Stimulated activated CD8-positive, alpha-beta memory T cell treated with anti-CD3 and anti-CD28 coated beads, Interleukin-15, amount 100 ng/mL, for 4 hours (primary cell): ENCODE data around the gene PRKN.

Experiments used
- DNase-seq, 2 donors: peaks; one replicate each; pipeline ENCODE4 v3.0.0-alpha.2; 2020; ENCODE audit warnings: low read depth in 2 of 2

The PRKN gene

GRCh38 chr6:161963634-161964234 is 763.8 kb downstream of the PRKN start:
- DNase-seq, result no peak

GRCh38 chr6:161963181-161963580 is 764.4 kb downstream of the PRKN start:
- no peak for DNase-seq

GRCh38 chr6:161961796-161962195 is 765.8 kb downstream of the PRKN start:
- no peak for DNase-seq

- no peak for DNase-seq
Observed at GRCh38 chr6:161961046-161961445, 766.5 kb downstream of the PRKN start.

GRCh38 chr6:161959072-161959471 is 768.5 kb downstream of the PRKN start:
- DNase-seq, result no peak

DNA sequence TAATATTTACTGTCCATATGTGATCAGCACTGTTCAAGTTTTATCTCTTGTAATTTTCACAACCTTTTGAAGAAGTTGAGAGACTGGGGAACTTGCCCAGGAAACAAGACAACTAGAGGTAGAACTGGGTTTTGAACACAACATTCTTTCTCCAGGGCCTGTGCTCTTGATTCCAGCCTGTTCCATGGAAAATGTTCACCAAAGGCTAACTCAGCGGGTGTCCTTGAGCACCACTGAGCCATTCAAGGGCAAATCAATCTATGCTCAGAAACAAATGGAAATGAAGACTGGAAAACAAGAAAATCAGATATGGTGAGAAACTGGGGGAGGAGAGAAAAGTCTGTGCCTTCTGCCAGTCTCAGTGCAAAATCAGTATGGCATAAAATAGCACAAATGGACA is 771.5 kb downstream of the PRKN start:
- DNase-seq, result no peak

DNA sequence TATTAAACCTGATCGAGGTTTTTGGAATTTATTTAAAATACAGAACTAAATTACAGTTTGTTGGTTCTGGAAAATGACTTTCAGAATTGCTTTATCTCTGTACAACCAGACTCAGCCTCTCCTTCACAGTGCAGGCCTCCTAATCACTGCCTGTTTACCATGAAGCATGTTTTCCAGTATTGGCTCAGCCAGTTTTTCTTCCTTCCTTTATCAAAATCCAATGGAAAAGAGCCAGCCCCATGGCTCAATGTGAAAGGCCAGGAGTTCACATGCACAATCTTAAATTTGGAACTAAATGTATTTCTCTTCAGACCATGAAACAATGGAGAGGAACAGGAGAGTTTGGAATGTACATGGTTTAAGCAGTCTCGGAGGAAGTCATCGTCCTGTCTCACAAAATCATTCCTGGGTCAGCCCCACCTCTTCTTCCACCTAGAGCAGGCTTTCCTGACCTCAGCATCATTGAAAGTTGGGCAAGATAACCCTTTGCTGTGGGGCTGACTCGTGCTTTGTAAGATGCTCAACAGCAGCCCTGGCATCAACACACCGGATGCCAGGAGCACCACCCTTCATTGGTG is 772.8 kb downstream of the PRKN start:
- DNase-seq, result no peak

- no peak for DNase-seq
Observed at GRCh38 chr6:161954077-161954476, 773.5 kb downstream of the PRKN start.

DNA sequence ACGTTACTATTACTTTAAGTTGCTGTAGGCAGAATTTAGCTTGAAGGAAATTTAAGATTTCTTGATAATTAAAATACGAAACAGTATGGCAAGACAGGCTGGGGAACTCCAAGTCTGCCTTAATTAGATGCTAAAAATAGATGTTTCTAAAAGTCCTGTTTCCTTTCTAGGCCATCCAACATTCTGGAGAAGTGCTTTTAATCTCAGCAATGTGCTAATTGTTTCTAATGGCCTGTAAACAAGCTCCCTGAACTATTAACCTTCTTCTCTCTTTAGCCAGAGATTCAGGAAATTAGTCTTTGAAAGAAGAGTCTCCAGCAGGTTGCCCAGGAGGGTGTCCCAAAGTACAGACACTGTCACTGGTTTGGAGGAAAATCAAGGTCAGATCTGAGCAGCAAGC is 776.4 kb downstream of the PRKN start:
- DNase-seq, result no peak

DNA sequence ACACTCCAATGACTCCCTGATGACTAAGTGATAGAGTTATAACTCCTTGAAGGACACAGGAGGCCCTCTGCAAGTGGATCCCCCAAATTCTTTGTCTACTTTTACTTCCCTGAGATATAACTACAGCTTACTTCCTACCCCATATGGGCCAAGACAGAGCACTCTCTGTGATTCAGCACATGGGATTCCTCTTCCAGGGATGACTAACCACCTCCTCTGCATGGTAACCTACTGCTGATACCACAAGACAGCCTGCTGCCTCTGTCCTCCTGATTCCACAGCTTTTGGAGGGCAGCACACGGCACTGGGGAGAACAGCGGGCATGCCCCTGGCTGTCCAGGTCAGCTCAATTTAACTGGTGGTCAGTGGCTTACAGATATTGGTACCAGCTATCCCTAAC is 778.0 kb downstream of the PRKN start:
- DNase-seq, result no peak

GRCh38 chr6:161948462-161948861 is 779.1 kb downstream of the PRKN start:
- no peak for DNase-seq

DNA sequence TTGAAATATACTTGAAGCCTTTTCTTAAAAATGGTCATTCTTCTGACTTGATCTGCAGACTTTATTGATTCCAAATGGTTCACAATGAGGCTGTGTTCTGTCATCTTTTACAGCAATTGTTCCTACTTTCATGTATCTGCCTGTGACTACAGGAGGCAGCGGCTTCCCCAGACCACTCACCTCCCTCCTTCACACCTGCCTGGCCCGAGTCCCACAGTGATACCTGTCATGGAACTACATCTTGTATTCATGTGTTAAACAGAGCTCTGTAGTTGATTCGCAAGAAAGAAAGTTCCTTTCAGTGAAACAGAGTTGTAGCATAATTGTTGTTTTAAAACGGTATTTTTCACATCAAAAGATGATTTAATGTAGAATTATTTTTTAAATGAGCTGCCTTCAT is 780.2 kb downstream of the PRKN start:
- no peak for DNase-seq

DNA sequence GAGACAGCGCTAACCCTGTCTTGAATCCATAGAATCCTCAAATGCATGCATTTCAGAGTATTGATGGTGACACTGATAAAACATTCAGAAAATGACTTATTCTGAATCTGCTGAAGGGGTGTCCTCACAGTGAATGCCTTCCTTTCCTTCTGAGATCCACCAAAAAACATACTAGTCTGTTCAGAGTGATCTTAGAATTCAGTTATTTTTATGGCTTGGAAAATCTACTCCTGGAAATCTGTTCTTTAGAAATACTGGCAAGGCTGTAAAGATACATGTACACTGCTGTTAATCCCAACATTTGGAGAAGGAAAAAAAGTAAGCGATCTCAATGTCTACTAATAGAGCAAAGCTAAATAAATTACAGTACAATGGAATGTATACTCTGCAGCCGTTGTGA is 781.1 kb downstream of the PRKN start:
- no peak for DNase-seq

DNA sequence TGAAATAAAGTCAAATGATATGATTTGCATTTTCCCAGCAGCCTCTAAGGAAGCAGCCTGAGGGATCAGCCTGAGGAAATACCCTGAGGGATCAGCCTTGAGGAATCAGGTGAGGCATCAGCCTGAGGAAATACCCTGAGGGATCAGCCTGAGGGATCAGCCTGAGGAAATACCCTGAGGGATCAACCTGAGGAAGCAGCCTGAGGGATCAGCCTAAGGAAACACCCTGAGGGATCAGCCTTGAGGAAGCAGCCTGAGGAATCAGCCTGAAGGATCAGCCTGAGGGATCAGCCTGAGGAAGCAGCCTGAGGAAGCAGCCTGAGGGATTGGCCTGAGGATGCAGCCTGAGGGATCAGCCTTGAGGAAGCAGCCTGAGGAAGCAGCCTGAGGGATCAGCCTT is 784.0 kb downstream of the PRKN start:
- DNase-seq, result no peak

GRCh38 chr6:161941565-161941964 is 786.0 kb downstream of the PRKN start:
- DNase-seq, result no peak

DNA sequence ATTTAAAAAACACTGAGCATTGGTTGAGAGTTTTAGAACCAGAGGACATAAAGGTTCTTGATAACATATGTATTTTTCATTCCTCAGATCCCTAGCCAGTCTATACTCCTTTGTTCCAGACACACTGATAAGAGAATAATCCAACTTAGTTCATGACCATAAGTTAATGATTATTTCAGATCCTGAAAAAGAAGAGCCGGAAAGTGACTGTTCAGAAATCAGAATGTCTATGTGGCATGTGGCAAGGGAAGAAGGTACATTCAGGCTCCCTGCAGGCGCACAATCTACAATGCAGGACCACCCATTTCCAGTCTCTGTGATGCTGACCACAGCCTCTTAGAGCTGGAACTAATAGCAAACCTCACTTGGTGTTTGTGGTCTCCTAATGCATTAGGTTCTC is 787.0 kb downstream of the PRKN start:
- no peak for DNase-seq

DNA sequence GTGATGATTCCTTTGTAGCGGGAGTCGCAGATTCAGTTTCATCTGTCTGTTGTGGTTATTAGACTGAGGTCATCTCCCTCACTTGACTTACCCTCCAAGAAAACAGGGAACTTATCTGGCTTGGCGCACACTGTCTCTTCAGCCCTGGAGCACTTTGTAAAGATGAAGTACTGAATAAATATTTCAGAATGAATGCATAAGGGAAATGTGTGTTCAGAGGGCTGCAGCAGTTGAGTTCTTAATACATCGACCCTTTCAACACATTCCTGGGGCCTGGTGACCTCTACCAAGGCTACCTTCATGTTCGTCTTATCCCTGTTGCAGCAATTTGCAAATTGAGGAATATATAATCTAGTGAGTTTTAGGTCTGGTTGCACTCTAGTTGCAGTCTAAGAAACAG is 801.2 kb downstream of the PRKN start:
- no peak for DNase-seq

- DNase-seq, result no peak
Observed at GRCh38 chr6:161924516-161925116, 803.0 kb downstream of the PRKN start.

GRCh38 chr6:161922631-161923119 is 804.9 kb downstream of the PRKN start:
- DNase-seq, result no peak

DNA sequence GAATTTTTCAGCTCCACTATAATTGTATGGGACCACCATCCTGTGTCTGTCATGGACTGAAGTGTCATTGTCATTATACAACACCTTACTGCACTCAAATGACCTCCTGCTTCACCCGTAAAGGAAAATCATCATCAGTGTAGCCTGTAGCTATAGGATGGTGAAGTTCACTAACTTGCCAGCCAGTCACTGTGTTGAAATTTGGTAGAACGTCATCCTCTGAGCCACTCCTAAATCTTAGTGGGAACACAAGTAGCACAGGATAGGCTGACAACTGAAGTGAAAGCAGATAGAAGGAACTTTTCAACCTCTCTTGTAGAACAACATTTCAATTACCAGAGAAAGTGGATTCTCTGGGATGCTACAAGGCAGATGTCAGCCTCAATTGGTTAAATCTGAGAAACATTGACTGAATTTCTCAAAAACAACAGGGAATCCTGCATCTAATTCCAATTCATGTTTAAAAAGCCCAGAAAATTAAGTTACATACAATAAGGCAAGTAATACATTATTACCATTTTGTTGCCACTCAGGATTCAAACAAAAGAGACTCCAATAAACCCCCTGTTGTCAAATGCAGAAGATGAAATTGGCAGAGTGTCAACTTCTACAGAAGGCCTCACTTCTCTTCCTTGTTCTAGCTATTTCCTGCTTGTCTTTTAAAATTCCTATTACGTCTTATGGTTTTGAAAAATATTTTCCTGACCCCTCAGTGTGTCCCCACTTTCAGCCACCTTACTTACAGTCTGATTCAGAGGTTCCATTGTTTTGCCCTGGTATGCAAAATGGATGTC is 805.8 kb downstream of the PRKN start:
- no peak for DNase-seq

DNA sequence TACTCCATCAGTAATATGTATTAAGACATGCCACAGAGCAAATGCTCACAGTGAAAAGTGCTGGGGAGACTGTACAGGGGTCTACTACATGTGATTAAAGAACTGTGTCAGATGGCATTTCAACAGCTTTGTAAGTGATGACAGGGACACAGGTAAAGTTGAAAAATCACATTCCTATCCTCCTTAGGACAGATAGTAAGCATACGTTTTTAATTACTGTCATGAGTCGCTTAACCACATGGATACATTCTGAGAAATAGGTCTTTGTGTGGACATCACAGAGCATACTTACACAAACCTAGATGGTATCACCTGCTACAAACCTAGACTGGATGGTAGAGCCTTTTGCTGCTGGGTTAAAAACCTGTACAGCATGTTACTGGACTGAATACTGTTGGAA is 807.9 kb downstream of the PRKN start:
- DNase-seq, result no peak

DNA sequence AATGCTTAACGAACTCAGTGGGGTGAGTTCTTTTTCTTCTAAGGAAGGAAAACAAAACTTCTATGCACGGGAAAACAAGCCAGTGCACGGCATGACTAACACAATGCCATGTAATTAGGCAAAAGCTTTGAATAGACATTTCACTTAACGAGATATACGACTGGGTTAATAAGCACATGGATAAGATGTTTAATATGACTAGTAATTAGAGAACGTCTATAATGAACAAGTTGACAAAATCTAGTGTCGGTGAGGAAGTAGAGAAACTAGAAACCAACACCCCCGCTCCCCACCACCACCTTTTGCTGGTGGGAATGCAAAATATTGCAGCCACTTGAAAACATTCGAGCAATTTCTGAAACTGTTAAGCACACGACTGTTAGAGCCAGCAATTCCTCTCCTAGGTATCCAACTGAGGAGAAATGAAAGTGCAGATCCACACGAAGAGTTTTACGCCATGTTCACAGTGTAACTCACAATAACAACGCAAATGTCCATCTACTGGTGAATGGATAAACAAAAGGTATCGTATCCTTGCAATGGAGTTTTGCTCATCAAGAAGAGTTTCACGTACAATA is 808.8 kb downstream of the PRKN start:
- no peak for DNase-seq
